Left renal cortex interstitium (tissue), 4 donors: Measurements from ENCODE around the gene TIGD1. TPM values are rescaled to one million over a fixed set of nuclear protein-coding genes. Genes with fewer than 3 reads are reported as not detected.

Experiments used
- DNase-seq, 4 donors: peaks; one replicate each; pipeline ENCODE4 v3.0.0-alpha.2; 2013; ENCODE audit warnings: low read depth in 4 of 4, low spot score in 2 of 4, missing footprints in 1 of 4
- polyA plus RNA-seq, 4 donors: library from polyadenylated mRNA; unstranded; fragments of 120-200 nt; gene quantifications; one replicate each; pipeline ENCODE4 v1.2.1, GENCODE V29; 2013; ENCODE audit not compliant: insufficient read length in 4 of 4

Gene TIGD1
- polyA plus RNA-seq, 4 donors, result 11.0 to 13.3 (median 12.1) TPM

- no peak for DNase-seq
These were observed 45.9 kb downstream of the TIGD1 start for GRCh38 chr2:232504438-232504837.

- DNase-seq, result no peak
These were observed 46.5 kb downstream of the TIGD1 start for GRCh38 chr2:232503809-232504323.

GRCh38 chr2:232502911-232503808 lies 47.2 kb downstream of the TIGD1 start:
- no peak for DNase-seq

- no peak for DNase-seq
These were observed 47.8 kb downstream of the TIGD1 start for GRCh38 chr2:232502511-232502910.

- no peak for DNase-seq
These were observed 48.5 kb downstream of the TIGD1 start for GRCh38 chr2:232501794-232502390.

- no peak for DNase-seq
These were observed 49.0 kb downstream of the TIGD1 start for GRCh38 chr2:232501331-232501771.

- no peak for DNase-seq
These were observed 51.9 kb downstream of the TIGD1 start for GRCh38 chr2:232498452-232498851.

Other genes with a start within 250 kb of the TIGD1 start
- gene ALPP, start 171.8 kb downstream of the TIGD1 start, polyA plus RNA-seq, result under 1 TPM in 2 of 4 donors, not detected in 2; 0.09 to 0.13 TPM
- gene ALPG, start 143.7 kb downstream of the TIGD1 start, polyA plus RNA-seq, result under 1 TPM in 1 of 4 donors, not detected in 3; 0.05 TPM
- under 1 TPM; 0.05 to 0.09 (median 0.06) TPM for gene ALPI, start 94.4 kb downstream of the TIGD1 start, polyA plus RNA-seq
- 10 to 100 TPM; 12.8 to 22.9 (median 17.1) TPM for gene ECEL1, start 62.7 kb downstream of the TIGD1 start, polyA plus RNA-seq
- gene PRSS56, start 30.2 kb downstream of the TIGD1 start, polyA plus RNA-seq, result under 1 TPM in 2 of 4 donors, not detected in 2; 0.08 to 0.27 TPM
- under 1 TPM; 0.31 to 0.92 (median 0.74) TPM for gene CHRND, start 24.4 kb downstream of the TIGD1 start, polyA plus RNA-seq
- 1 to 10 TPM in 3 of 4 donors, under 1 TPM in 1; 0.52 to 2.0 (median 1.4) TPM for gene CHRNG, start 10.9 kb downstream of the TIGD1 start, polyA plus RNA-seq
- 100 to 1,000 TPM in 3 of 4 donors, 10 to 100 TPM in 1; 98.9 to 117 (median 105) TPM for gene EIF4E2, start 132 bp upstream of the TIGD1 start, polyA plus RNA-seq
- gene EFHD1, start 83.0 kb upstream of the TIGD1 start, polyA plus RNA-seq, result 10 to 100 TPM; 53.7 to 90.4 (median 71.9) TPM
- 10 to 100 TPM; 59.0 to 67.8 (median 65.9) TPM for gene GIGYF2, start 146.8 kb upstream of the TIGD1 start, polyA plus RNA-seq
- gene KCNJ13, start 226.0 kb upstream of the TIGD1 start, polyA plus RNA-seq, result 1 to 10 TPM; 1.8 to 3.8 (median 2.7) TPM